Thoracic aorta (tissue), 2 donors: ENCODE data around the gene SSC5D. TPM values are rescaled to one million over a fixed set of nuclear protein-coding genes. Genes with fewer than 3 reads are reported as not detected.

Source experiments
- ATAC-seq: fragments of 150-250 bp; one replicate; pipeline ENCODE4 v1.8.0; 2017; ENCODE audit warnings: low read depth; ENCODE audit not compliant: insufficient number of reproducible peaks, low FRiP score
- DNase-seq: peaks from one replicate; pipeline ENCODE4 v3.0.0-alpha.2; 2020; ENCODE audit warnings: low spot score
- H3K27ac ChIP-seq, 2 donors: fragments of 200-600 bp; sonication (generic); 1 replicate in 1 of 2; 2 replicates in 1 of 2; pipeline ENCODE4 v1.5.1; 2016; ENCODE audit warnings: mild to moderate bottlenecking in 2 of 2, moderate library complexity in 2 of 2
- H3K27me3 ChIP-seq: fragments of 200-600 bp; sonication (generic); replicated peaks from 2 replicates; pipeline ENCODE4 v1.6.0; 2016; ENCODE audit warnings: mild to moderate bottlenecking; ENCODE audit not compliant: insufficient read depth
- H3K36me3 ChIP-seq: fragments of 200-600 bp; sonication (generic); one replicate; pipeline ENCODE4 v1.5.1; 2016
- H3K4me1 ChIP-seq, 2 donors: fragments of 200-600 bp; sonication (generic); 1 replicate in 1 of 2; 2 replicates in 1 of 2; pipeline versions ENCODE4 v1.5.1 to v1.6.0; 2016; ENCODE audit warnings: low read depth in 2 of 2, mild to moderate bottlenecking in 1 of 2; ENCODE audit not compliant: control insufficient read depth in 1 of 2
- H3K4me3 ChIP-seq: fragments of 200-600 bp; sonication (generic); 2 replicates; pipeline ENCODE4 v1.5.1; 2016; ENCODE audit warnings: mild to moderate bottlenecking
- H3K9me3 ChIP-seq: fragments of 200-600 bp; sonication (generic); 2 replicates; pipeline ENCODE4 v1.5.1; 2016
- total RNA-seq, 2 donors: library from RNA; depleted of rRNA; stranded (reverse); fragments of >200 nt; gene quantifications; one replicate each; pipeline versions ENCODE4 v1.1.0 to v1.2.3, GENCODE V29; 2016
- TF ChIP-seq, protein P1 (sequence below): fragments of 200-600 bp; sonication (generic); IDR thresholded peaks from one replicate; pipeline ENCODE4 v1.5.1; 2019; ENCODE audit warnings: antibody characterized with exemption

SSC5D gene
- total RNA-seq, 2 donors from 2014 or later: 4.3 to 58.3 TPM

DNA sequence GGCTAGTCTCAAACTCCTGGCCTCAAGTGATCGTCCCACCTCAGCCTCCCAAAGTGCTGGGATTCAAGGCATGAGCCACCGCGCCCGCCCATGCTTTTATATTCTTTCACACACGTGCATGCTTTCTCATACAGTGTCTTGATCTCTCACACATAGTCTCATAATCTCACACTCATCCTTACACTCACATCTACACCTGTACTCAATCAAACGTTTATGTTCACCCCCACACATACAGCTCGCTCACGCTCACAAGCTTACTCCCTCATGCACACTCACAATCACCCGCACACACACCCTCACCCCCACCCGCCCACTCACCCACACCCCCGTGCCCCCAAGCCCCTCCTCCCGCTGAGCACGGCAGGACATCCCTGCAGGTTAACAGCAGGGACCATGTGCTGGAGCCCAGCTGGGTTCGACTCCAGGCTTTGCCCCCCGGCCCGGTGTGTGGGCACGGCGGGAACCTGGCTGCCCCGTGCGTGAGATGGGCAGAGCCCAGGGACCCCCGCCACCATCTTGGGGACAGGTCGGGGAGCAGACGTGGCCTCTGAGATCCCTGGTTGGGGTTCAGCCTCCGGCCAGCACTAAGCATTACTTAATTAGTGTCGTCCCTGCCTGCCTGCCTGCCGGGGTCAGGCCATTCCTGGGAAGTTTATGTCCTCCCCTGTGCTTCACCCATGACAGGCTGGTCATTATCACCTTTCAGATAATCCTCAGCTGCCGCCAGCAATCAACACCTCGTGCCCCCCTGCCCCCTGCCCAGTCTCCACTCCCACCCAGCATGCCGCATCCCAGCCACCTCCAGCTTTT is 37.3 kb downstream of the SSC5D start:
- ATAC-seq: no peak

DNA sequence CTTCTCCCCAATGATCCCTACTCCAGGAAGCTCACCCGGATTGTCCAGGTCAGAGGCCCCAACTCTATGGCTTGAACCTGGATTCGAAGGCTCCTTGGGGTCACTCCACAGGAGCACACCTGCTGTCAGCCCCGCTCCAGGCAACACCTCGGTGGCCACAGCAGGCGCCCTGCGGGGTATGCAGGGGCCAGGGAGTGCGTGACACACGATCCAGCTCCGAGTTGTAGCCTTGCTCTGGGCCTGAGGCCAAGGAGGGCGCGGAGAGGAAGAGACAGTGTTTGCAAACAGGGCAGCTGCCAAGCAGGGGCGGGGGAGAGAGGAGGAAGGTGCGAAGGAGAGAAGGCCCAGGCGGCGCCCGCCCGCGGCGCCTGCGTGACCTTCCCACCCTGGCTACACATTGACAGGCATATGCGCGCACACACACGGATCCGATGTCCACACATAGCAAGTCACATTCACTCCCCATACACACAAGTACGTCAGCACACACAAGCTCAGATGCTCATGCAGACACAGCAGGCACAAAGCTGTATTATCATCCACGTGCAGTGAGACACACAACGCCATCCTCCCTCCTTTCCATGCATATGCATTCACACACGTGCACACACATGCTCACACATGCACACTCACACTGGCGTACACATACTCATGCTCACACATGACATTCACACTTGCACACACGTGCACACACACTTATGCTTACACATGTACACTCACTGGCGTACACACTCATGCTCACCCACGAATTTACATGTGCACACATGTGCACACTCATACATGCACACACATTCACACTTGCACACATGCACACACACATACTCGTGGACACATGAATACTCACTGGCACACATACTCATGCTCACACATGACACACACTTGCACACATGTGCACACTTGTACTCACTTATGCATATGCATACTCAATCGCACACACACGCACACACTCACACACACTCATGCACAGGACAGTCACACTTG is 38.3 kb downstream of the SSC5D start:
- ATAC-seq: no peak
- TF ChIP-seq, protein P1, sequence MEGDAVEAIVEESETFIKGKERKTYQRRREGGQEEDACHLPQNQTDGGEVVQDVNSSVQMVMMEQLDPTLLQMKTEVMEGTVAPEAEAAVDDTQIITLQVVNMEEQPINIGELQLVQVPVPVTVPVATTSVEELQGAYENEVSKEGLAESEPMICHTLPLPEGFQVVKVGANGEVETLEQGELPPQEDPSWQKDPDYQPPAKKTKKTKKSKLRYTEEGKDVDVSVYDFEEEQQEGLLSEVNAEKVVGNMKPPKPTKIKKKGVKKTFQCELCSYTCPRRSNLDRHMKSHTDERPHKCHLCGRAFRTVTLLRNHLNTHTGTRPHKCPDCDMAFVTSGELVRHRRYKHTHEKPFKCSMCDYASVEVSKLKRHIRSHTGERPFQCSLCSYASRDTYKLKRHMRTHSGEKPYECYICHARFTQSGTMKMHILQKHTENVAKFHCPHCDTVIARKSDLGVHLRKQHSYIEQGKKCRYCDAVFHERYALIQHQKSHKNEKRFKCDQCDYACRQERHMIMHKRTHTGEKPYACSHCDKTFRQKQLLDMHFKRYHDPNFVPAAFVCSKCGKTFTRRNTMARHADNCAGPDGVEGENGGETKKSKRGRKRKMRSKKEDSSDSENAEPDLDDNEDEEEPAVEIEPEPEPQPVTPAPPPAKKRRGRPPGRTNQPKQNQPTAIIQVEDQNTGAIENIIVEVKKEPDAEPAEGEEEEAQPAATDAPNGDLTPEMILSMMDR: no peak

More for the DNA sequence above, 37.3 kb downstream of the SSC5D start:
- H3K36me3 ChIP-seq: no peaks in the 10 kb centered on the region
- TF ChIP-seq, protein P1: no peak
- H3K27me3 ChIP-seq: no peaks in the 10 kb centered on the region
- no peak overlapping the region for H3K27ac ChIP-seq
- H3K9me3 ChIP-seq: no peaks in the 10 kb centered on the region
- H3K4me1 ChIP-seq: peaks cover 0 to 3% of the 10 kb centered on the region in 2 donors
- no peak overlapping the region for H3K4me3 ChIP-seq
- no peak for DNase-seq

DNA sequence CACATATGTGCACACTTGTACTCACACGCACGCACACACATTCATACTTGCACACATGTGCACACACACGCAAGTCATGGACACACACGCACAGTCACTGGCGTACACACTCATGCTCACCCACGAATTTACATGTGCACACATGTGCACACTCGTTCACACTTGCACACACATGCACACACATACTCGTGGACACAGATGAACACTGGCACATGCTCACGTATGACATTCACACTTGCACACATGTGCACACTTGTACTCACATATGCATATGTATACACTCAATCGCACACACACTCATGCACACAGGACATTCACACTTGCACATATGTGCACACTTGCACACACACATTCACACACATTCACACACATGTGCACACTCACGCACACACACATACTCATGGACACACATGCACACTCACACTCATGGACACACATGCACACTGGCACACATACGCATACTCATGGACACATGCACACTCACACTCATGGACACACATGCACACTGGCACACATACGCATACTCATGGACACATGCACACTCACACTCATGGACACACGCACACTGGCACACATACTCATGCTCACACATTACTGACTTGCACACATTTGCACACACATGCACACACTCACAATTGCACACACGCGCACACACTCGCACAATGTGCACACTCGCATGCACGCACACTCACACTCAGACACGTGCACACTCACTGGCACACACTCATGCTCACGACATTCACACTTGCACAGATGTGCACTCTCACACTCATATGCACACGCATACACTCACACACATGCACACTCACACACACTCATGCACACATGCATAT is 39.2 kb downstream of the SSC5D start:
- TF ChIP-seq, protein P1: no peak
- DNase-seq (no peak), ATAC-seq (no peak)
- no peaks in the 10 kb centered on the region for H3K9me3 ChIP-seq
- no peak overlapping the region for H3K27ac ChIP-seq
- H3K4me1 ChIP-seq: no peaks in the 10 kb centered on the region
- no peak overlapping the region for H3K4me3 ChIP-seq
- H3K27me3 ChIP-seq: no peaks in the 10 kb centered on the region
- H3K36me3 ChIP-seq: no peaks in the 10 kb centered on the region

More for the DNA sequence above, 38.3 kb downstream of the SSC5D start:
- no peaks in the 10 kb centered on the region for H3K27me3 ChIP-seq
- H3K36me3 ChIP-seq: no peaks in the 10 kb centered on the region
- H3K4me1 ChIP-seq: peaks cover 0 to 2% of the 10 kb centered on the region in 2 donors
- H3K27ac ChIP-seq: no peak overlapping the region
- no peak overlapping the region for H3K4me3 ChIP-seq
- no peaks in the 10 kb centered on the region for H3K9me3 ChIP-seq
- no peak for DNase-seq

DNA sequence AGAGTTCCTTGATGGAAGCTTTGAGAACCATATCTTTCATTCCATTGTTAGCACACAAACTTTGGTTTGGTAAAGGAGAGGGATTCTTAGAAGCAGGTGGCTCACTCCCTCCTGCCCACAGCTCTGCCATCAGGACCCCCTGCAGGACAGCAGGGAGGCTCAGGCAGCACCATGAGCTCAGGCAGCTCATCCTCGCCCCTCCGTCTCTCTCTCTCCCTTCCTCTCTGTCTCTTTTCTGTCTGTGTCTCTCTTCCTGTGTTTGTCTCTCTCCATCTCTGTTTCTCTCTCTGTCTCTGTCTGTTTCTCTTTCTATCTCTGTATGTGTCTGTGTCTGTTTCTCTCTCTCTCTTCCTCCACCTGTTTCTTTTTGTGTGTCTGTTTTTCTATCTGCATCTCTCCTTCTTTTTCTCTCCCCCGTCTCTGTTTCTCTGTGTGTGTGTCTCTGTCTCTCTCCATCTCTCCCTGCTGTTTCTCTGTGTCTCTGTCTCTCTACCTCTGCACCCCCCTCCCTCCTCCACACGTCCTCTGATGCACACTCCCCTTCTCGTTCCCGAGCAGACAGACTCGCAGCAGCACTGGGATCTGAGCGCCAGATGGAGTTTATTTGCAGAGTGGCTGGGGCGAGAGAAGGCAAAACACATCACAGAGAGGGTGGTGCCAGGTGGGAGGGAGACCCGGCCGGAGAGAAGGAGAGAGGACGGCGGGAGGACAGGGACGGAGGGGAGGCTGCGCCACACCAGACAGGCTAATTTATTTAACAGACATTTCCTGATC is 40.0 kb downstream of the SSC5D start:
- Histone ChIP-seq H3K36me3 (no peaks in the 10 kb centered on the region), H3K9me3 (no peaks in the 10 kb centered on the region), H3K4me3 (no peak overlapping the region), H3K4me1 (no peaks in the 10 kb centered on the region), H3K27me3 (no peaks in the 10 kb centered on the region), H3K27ac (no peak overlapping the region)
- DNase-seq (no peak), ATAC-seq (no peak)
- TF ChIP-seq, protein P1: no peak
